Karpas-422 (cell line): ENCODE results near the gene CTNNBIP1. TPM values are rescaled to one million over a fixed set of nuclear protein-coding genes. Genes with fewer than 3 reads are reported as not detected.
A peak's percentile ranks its signal among the peaks of the same experiment; 100 is the strongest.

Experiments
- DNase-seq: peaks from one replicate; pipeline ENCODE4 v3.0.0-alpha.2; 2015
- H2AFZ ChIP-seq: fragments of 200-600 bp; sonication (generic); 2 replicates; pipeline ENCODE4 v1.6.1; 2014; ENCODE audit warnings: antibody characterized with exemption, low read length, mixed read lengths
- H3K27ac ChIP-seq: fragments of 200-600 bp; sonication (generic); 2 replicates; pipeline ENCODE4 v1.5.1; 2014; ENCODE audit warnings: mild to moderate bottlenecking, low read length, moderate library complexity
- H3K27me3 ChIP-seq: fragments of 200-600 bp; sonication (generic); 2 replicates; pipeline ENCODE4 v1.6.1; 2014; ENCODE audit warnings: low read length, mixed read lengths
- H3K36me3 ChIP-seq: fragments of 200-600 bp; sonication (generic); 2 replicates; pipeline ENCODE4 v1.6.1; 2014; ENCODE audit warnings: low read length, mixed read lengths; ENCODE audit not compliant: insufficient read depth
- H3K4me1 ChIP-seq: fragments of 200-600 bp; sonication (generic); 2 replicates; pipeline ENCODE4 v1.6.1; 2014; ENCODE audit warnings: mild to moderate bottlenecking, low read length, mixed read lengths
- H3K4me2 ChIP-seq: fragments of 200-600 bp; sonication (generic); 2 replicates; pipeline ENCODE4 v1.6.1; 2014; ENCODE audit warnings: low read length, low read depth, mild to moderate bottlenecking; ENCODE audit not compliant: poor library complexity, severe bottlenecking
- H3K4me3 ChIP-seq: fragments of 200-600 bp; sonication (generic); 2 replicates; pipeline ENCODE4 v1.5.1; 2014; ENCODE audit warnings: mild to moderate bottlenecking, antibody characterized with exemption, low read length, mixed read lengths
- H3K79me2 ChIP-seq: fragments of 200-600 bp; sonication (generic); 2 replicates; pipeline ENCODE4 v1.6.1; 2014; ENCODE audit warnings: mild to moderate bottlenecking, low read length, mixed read lengths
- H3K9ac ChIP-seq: fragments of 200-600 bp; sonication (generic); 2 replicates; pipeline ENCODE4 v1.6.0; 2014; ENCODE audit warnings: low read length
- H3K9me2 ChIP-seq: fragments of 200-600 bp; sonication (generic), shearing (Covaris generic); replicated peaks from 2 replicates; pipeline ENCODE4 v1.6.0; 2014; ENCODE audit warnings: mild to moderate bottlenecking, low read length, moderate library complexity; ENCODE audit not compliant: insufficient read depth
- H3K9me3 ChIP-seq: fragments of 300-700, 200-600 bp; sonication (generic); 2 replicates; pipeline ENCODE4 v1.6.1; 2014; ENCODE audit warnings: low read length, mixed read lengths
- H4K20me1 ChIP-seq: fragments of 200-600 bp; sonication (generic); 2 replicates; pipeline ENCODE4 v1.6.1; 2014; ENCODE audit warnings: mild to moderate bottlenecking, antibody characterized with exemption, low read length, low read depth; ENCODE audit not compliant: insufficient read depth
- total RNA-seq: library from RNA; depleted of rRNA; stranded (reverse); fragments of >200 nt; shearing (Covaris generic); gene quantifications from 2 replicates; pipeline ENCODE4 v1.2.3, GENCODE V29; 2014; ENCODE audit warnings: low replicate concordance

CTNNBIP1 gene
- total RNA-seq, 1 experiment from 2014 or later: 4.2 TPM

GRCh38 chr1:9871707-9872425 is 38.2 kb downstream of the CTNNBIP1 start:
- H3K27ac ChIP-seq: no peak overlapping the region
- no peak overlapping the region for H2AFZ ChIP-seq
- H4K20me1 ChIP-seq: no peaks in the 10 kb centered on the region
- no peaks in the 10 kb centered on the region for H3K27me3 ChIP-seq
- H3K4me2 ChIP-seq: no peak overlapping the region
- no peaks in the 10 kb centered on the region for H3K9me2 ChIP-seq
- no peak for DNase-seq
- H3K79me2 ChIP-seq: no peaks in the 10 kb centered on the region
- H3K9me3 ChIP-seq: no peaks in the 10 kb centered on the region
- no peak overlapping the region for H3K4me3 ChIP-seq
- H3K9ac ChIP-seq: no peak overlapping the region
- H3K4me1 ChIP-seq: peaks cover 6% of the 10 kb centered on the region
- no peaks in the 10 kb centered on the region for H3K36me3 ChIP-seq

DNA sequence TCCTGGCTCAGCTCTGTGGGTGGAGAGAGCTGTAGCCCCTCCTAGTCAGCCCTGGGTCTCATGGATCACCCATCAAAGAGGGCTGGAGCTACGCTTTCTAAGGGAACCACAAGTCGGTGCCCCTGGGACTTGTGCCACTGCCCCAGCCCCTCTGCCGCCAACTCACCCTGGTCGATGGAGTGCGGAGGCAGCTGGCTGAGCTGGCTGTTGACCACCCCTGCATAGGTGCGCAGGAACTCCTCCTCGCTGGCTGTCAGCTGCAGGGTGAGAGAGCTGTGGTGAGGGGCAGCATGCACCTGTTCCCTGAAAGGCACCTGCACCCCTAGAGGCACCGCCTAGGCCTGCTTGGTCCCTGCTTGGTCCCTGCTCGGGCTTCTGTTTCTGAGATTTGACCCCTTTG is 39.0 kb downstream of the CTNNBIP1 start:
- H3K27me3 ChIP-seq: no peaks in the 10 kb centered on the region
- no peak for DNase-seq
- no peak overlapping the region for H3K4me2 ChIP-seq
- no peak overlapping the region for H2AFZ ChIP-seq
- peaks cover 6% of the 10 kb centered on the region for H3K4me1 ChIP-seq
- H3K4me3 ChIP-seq: no peak overlapping the region
- H3K36me3 ChIP-seq: no peaks in the 10 kb centered on the region
- no peaks in the 10 kb centered on the region for H4K20me1 ChIP-seq
- no peaks in the 10 kb centered on the region for H3K79me2 ChIP-seq
- no peaks in the 10 kb centered on the region for H3K9me2 ChIP-seq
- no peak overlapping the region for H3K9ac ChIP-seq
- H3K27ac ChIP-seq: no peak overlapping the region
- no peaks in the 10 kb centered on the region for H3K9me3 ChIP-seq

- Histone ChIP-seq H3K79me2 (no peaks in the 10 kb centered on the region), H3K4me1 (peaks cover 6% of the 10 kb centered on the region), H3K36me3 (no peaks in the 10 kb centered on the region), H3K9ac (no peak overlapping the region), H3K27me3 (no peaks in the 10 kb centered on the region), H3K27ac (no peak overlapping the region), H2AFZ (no peak overlapping the region), H3K9me2 (no peaks in the 10 kb centered on the region), H3K9me3 (no peaks in the 10 kb centered on the region), H4K20me1 (no peaks in the 10 kb centered on the region), H3K4me3 (no peak overlapping the region), H3K4me2 (no peak overlapping the region)
- no peak for DNase-seq
Observed at GRCh38 chr1:9870572-9870971, 39.5 kb downstream of the CTNNBIP1 start.

DNA sequence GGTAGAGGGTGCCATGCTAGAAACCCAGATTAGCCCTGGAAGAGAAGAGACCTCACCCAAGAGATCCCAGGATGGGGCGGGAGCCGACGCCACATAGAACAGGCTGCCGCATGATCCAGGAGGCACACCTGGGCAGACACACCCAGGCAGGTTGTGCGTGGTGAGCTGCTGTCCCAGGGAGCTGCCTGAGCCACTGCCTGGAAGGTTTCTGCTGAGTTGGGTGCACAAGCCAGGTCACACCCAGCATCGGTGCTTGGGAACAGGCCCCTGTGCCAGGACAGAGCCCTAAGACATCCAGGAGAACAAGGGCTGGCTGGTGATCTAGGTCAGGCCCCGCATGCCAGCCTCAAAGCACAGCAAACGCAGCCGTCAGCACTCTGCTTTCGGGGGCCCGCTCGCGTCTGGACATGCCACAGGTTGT is 40.2 kb downstream of the CTNNBIP1 start:
- H3K27me3 ChIP-seq: no peaks in the 10 kb centered on the region
- no peaks in the 10 kb centered on the region for H3K36me3 ChIP-seq
- no peak overlapping the region for H2AFZ ChIP-seq
- no peak for DNase-seq
- H4K20me1 ChIP-seq: no peaks in the 10 kb centered on the region
- H3K9me2 ChIP-seq: no peaks in the 10 kb centered on the region
- H3K27ac ChIP-seq: no peak overlapping the region
- H3K4me3 ChIP-seq: no peak overlapping the region
- H3K4me2 ChIP-seq: no peak overlapping the region
- no peaks in the 10 kb centered on the region for H3K9me3 ChIP-seq
- H3K4me1 ChIP-seq: peaks cover 3% of the 10 kb centered on the region
- no peaks in the 10 kb centered on the region for H3K79me2 ChIP-seq
- no peak overlapping the region for H3K9ac ChIP-seq

- Histone ChIP-seq H3K4me3 (no peak overlapping the region), H3K36me3 (no peaks in the 10 kb centered on the region), H3K9me3 (no peaks in the 10 kb centered on the region), H3K9me2 (no peaks in the 10 kb centered on the region), H3K27ac (no peak overlapping the region), H3K79me2 (no peaks in the 10 kb centered on the region), H3K9ac (no peak overlapping the region), H3K27me3 (no peaks in the 10 kb centered on the region), H3K4me2 (no peak overlapping the region), H3K4me1 (peaks cover 7% of the 10 kb centered on the region), H2AFZ (no peak overlapping the region), H4K20me1 (no peaks in the 10 kb centered on the region)
- DNase-seq: no peak
Observed at GRCh38 chr1:9868244-9868590, 41.9 kb downstream of the CTNNBIP1 start.

GRCh38 chr1:9867408-9868243 is 42.4 kb downstream of the CTNNBIP1 start:
- Histone ChIP-seq H3K4me2 (no peak overlapping the region), H3K9me3 (no peaks in the 10 kb centered on the region), H4K20me1 (no peaks in the 10 kb centered on the region), H3K27ac (no peak overlapping the region), H3K4me3 (no peak overlapping the region), H3K36me3 (no peaks in the 10 kb centered on the region), H3K27me3 (no peaks in the 10 kb centered on the region), H3K9ac (no peak overlapping the region), H3K4me1 (peaks cover 7% of the 10 kb centered on the region), H3K79me2 (no peaks in the 10 kb centered on the region), H3K9me2 (no peaks in the 10 kb centered on the region), H2AFZ (peak overlapping the region; percentile 52; the same call in 1 of the 2 replicates)
- peak; percentile 95 for DNase-seq

- peaks cover 7% of the 10 kb centered on the region for H3K4me1 ChIP-seq
- no peak overlapping the region for H3K9ac ChIP-seq
- H3K27me3 ChIP-seq: no peaks in the 10 kb centered on the region
Observed at GRCh38 chr1:9866836-9867235, 43.2 kb downstream of the CTNNBIP1 start.

GRCh38 chr1:9865724-9866123 is 44.3 kb downstream of the CTNNBIP1 start:
- no peak overlapping the region for H3K4me2 ChIP-seq

More at GRCh38 chr1:9866836-9867235, 43.2 kb downstream of the CTNNBIP1 start:
- no peaks in the 10 kb centered on the region for H3K9me2 ChIP-seq
- no peak overlapping the region for H3K4me3 ChIP-seq
- H2AFZ ChIP-seq: no peak overlapping the region
- no peaks in the 10 kb centered on the region for H3K9me3 ChIP-seq
- no peaks in the 10 kb centered on the region for H4K20me1 ChIP-seq
- no peak for DNase-seq
- no peaks in the 10 kb centered on the region for H3K36me3 ChIP-seq
- no peak overlapping the region for H3K27ac ChIP-seq
- H3K4me2 ChIP-seq: no peak overlapping the region
- H3K79me2 ChIP-seq: no peaks in the 10 kb centered on the region

More at GRCh38 chr1:9865724-9866123, 44.3 kb downstream of the CTNNBIP1 start:
- H2AFZ ChIP-seq: no peak overlapping the region
- H3K9me2 ChIP-seq: no peaks in the 10 kb centered on the region
- H3K9me3 ChIP-seq: no peaks in the 10 kb centered on the region
- H4K20me1 ChIP-seq: no peaks in the 10 kb centered on the region
- H3K27me3 ChIP-seq: no peaks in the 10 kb centered on the region
- no peaks in the 10 kb centered on the region for H3K79me2 ChIP-seq
- no peak overlapping the region for H3K4me3 ChIP-seq
- H3K4me1 ChIP-seq: peaks cover 18% of the 10 kb centered on the region
- H3K9ac ChIP-seq: no peak overlapping the region
- H3K27ac ChIP-seq: no peak overlapping the region
- no peaks in the 10 kb centered on the region for H3K36me3 ChIP-seq
- no peak for DNase-seq
